Activated naive CD4-positive, alpha-beta T cell treated with anti-CD3 and anti-CD28 coated beads, Interleukin-2, amount 10 ng/mL, durations not matched to agents 7 days and 5 days (primary cell): ENCODE data around the gene ITPR3.

Experiments
- CTCF ChIA-PET: fragments of 350-600 bp; sonication (Branson Sonifier 250); formaldehyde crosslinking; loops from one replicate; lab custom pipeline; 2021; ENCODE audit warnings: antibody characterized with exemption; lab: Charles Lee
- DNase-seq: peaks from one replicate; pipeline ENCODE4 v3.0.0-alpha.2; 2020
- H3K27ac Mint-ChIP-seq: one replicate; pipeline ENCODE4 v1.8.0; 2021; ENCODE audit warnings: mild to moderate bottlenecking, moderate library complexity, mixed read lengths
- H3K27me3 Mint-ChIP-seq: one replicate; pipeline ENCODE4 v1.8.0; 2021; ENCODE audit warnings: mild to moderate bottlenecking, mixed read lengths
- H3K36me3 Mint-ChIP-seq: one replicate; pipeline ENCODE4 v1.8.0; 2021; ENCODE audit warnings: mixed read lengths
- H3K4me1 Mint-ChIP-seq: one replicate; pipeline ENCODE4 v1.8.0; 2021; ENCODE audit warnings: mixed read lengths
- H3K4me3 Mint-ChIP-seq: one replicate; pipeline ENCODE4 v1.8.0; 2021; ENCODE audit warnings: mild to moderate bottlenecking, moderate library complexity, mixed read lengths
- H3K9me3 Mint-ChIP-seq: one replicate; pipeline ENCODE4 v1.8.0; 2021; ENCODE audit warnings: mixed read lengths

ITPR3 gene

DNA sequence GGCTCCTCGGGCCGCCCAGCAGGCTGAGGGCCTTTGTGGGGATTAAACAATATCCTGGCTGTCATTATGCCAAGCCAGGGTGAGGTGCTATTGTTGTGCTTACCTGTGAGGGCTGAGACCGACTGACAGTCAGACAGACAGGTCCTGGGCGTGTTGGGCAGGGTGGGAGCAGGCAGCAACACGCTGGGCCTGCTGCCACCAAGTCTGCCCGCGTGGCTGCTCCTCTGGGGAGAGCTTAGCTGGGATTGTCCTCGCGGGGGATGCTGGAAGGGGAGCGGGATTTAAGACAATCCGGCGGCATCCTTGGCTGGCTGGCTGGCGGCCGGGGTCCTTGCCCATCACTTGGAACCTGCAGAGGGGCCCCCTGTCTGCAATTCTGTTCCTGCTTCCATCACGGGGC, 20.0 kb downstream of the ITPR3 start:
- no peak for DNase-seq
- H3K27ac Mint-ChIP-seq = no peak overlapping the region
- no peaks in the 10 kb centered on the region for H3K27me3 Mint-ChIP-seq
- CTCF ChIA-PET = no interaction called here
- peaks cover 15% of the 10 kb centered on the region for H3K36me3 Mint-ChIP-seq
- H3K9me3 Mint-ChIP-seq = no peaks in the 10 kb centered on the region
- H3K4me3 Mint-ChIP-seq = no peak overlapping the region
- peaks cover 30% of the 10 kb centered on the region for H3K4me1 Mint-ChIP-seq

DNA sequence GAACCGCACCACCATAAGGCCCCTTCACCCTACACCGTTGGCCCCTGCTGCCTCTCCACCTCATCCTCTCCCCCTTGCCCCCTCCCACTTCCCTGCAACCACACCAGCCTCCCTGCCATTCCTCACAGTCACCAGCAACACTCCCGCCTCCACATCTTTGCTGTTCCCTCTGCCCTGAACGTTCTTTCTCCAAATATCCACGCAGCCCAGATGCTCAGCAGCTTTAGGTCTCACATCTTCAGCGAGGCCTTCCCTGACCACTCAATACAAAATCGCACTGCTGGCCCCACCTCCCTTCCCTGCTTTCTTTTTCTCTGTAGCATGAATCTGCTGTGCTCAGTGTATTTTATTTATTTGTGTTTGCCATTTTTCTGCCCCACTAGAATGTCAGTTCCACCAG, 20.5 kb downstream of the ITPR3 start:
- Mint-ChIP-seq H3K27me3 (no peaks in the 10 kb centered on the region), H3K27ac (no peak overlapping the region), H3K4me1 (peaks cover 29% of the 10 kb centered on the region), H3K4me3 (no peak overlapping the region), H3K36me3 (peaks cover 16% of the 10 kb centered on the region), H3K9me3 (no peaks in the 10 kb centered on the region)
- CTCF ChIA-PET = no interaction called here
- DNase-seq = no peak

DNA sequence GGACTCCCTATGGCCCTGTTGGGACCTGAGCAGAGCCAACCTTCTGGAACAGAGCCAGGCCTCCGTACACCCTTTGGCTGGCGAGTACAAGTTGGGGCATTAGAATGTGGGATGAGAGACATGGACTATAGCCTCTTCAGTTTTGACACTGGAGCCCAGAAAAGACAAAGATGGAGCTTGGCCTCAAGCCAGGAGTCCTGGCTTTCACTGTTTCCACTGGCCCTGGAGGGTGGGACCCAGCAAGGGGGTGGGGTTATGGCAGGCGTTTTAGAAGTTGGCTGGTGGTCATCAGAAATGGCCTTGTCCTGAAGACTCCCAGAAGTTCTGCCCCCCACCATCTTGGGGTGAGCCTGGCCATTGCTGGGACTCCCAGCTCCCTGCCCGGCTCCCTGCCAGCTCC, 21.8 kb downstream of the ITPR3 start:
- H3K36me3 Mint-ChIP-seq = peaks cover 24% of the 10 kb centered on the region
- no peaks in the 10 kb centered on the region for H3K27me3 Mint-ChIP-seq
- no peak for DNase-seq
- H3K4me1 Mint-ChIP-seq = peaks cover 25% of the 10 kb centered on the region
- H3K4me3 Mint-ChIP-seq = no peak overlapping the region
- H3K27ac Mint-ChIP-seq = no peak overlapping the region
- H3K9me3 Mint-ChIP-seq = no peaks in the 10 kb centered on the region
- CTCF ChIA-PET = interaction anchor here (1.3 kb wide), 1 partner anchor 10 kb away, joined by 3 read pairs; no protein-coding TSS in a partner anchor

DNA sequence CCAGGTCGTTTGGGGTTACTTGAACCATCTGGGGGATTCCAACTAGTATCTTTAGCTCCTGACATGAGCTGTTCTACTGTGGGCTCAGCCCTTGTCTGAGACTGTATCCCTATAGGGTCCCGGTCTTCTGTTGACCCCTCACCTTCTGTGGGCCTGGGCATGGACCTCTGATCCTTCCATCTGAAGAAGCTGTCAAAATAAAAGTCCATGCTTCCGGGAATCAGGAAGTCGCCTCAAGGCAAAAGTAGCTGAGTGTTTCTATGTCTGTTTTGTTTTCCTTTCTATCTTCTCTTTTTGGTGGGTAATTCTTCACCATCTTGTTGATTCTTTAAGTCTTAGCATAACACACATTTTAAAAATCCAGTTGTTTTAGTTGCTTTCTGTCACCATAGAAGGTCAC, 30.3 kb downstream of the ITPR3 start:
- H3K4me3 Mint-ChIP-seq = no peak overlapping the region
- DNase-seq = no peak
- peaks cover 23% of the 10 kb centered on the region for H3K36me3 Mint-ChIP-seq
- peaks cover 11% of the 10 kb centered on the region for H3K4me1 Mint-ChIP-seq
- no peaks in the 10 kb centered on the region for H3K9me3 Mint-ChIP-seq
- H3K27me3 Mint-ChIP-seq = no peaks in the 10 kb centered on the region
- no peak overlapping the region for H3K27ac Mint-ChIP-seq
- CTCF ChIA-PET = interaction anchor here (1.4 kb wide), 1 partner anchor 49 kb away, joined by 4 read pairs; no protein-coding TSS in a partner anchor

DNA sequence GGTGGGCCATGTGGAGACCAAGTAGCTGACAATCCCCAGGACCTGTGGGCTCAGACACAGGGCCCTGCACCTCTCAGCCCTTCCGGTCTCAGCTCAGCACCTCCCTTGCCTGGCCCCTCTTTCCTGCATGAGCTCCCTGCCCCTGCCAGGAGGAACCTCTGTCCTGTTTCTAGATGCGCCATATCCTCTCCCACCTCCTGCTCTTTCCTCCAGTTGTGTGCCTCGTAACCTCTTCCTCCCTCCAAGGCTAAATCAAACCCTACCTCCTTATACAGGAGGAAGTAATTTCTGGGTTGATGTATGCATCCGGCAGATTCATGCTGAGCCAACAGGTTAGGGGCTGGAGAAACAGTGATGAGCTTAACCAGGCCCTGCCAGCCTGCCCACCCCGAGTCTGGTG, 30.9 kb downstream of the ITPR3 start:
- CTCF ChIA-PET = interaction anchor here (0.6 to 1.4 kb wide), 2 partner anchors 49 to 51 kb away, joined by 3 to 4 read pairs; no protein-coding TSS in a partner anchor
- Mint-ChIP-seq H3K9me3 (no peaks in the 10 kb centered on the region), H3K27me3 (no peaks in the 10 kb centered on the region), H3K4me3 (no peak overlapping the region), H3K27ac (no peak overlapping the region), H3K4me1 (peaks cover 9% of the 10 kb centered on the region), H3K36me3 (peaks cover 21% of the 10 kb centered on the region)
- no peak for DNase-seq

DNA sequence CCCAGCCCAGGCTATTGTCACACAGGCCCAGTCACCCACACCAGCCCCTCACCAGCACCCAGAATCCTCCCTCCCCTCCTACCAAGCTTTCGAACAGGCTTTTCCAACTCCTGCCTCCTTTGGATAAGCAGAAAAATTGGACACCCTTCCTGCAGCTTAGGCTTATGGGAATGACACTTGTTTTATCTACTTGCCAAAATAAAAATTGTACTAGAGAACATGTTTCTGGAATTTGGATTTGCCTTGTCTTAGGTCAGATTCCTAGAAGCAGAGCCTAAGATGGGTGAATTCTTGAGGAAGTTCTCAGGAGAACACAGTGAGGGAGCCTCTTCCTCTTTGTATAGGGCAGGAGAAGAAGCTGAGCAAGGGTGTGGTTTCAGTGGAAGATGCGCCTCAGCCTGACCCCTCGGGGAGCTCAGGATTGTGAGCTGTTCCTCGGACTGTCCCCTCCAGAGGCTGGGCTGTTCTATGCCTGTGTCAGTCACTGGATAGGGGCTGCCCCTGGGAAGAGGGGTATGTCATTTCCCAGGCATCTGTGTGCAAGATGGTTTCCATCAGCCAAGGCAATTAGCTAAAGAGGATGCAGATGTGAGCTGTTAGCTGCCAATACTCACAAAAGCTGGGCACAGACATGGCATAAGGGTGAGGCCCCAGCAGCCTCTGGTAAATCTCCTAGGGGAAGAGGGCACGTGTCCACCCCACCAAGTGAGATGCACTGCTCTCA, 33.9 kb downstream of the ITPR3 start:
- no peak for DNase-seq

DNA sequence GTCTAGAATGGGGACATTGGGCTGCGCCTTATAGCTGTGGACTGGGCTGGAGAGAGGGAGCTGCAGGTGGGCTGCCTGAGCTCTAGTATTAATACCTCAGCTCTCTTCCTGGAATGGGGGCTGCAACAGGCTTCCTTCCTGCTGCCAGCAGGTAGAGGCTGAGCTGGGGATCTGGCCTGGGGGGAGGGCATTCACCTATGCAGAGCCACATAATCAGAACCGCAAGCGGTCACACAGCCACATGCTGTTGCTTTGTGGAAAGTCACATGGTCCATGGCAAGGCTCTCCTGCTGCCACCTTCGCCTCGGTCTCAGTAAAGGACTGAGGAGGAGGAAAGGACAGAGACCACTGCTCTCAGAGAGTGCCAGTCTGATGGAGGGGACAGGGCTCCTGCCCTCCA, 35.7 kb downstream of the ITPR3 start:
- Mint-ChIP-seq H3K9me3 (no peaks in the 10 kb centered on the region), H3K27ac (no peak overlapping the region), H3K4me3 (no peak overlapping the region), H3K27me3 (no peaks in the 10 kb centered on the region), H3K36me3 (peaks cover 21% of the 10 kb centered on the region), H3K4me1 (no peaks in the 10 kb centered on the region)
- CTCF ChIA-PET = no interaction called here
- DNase-seq = no peak

More for the DNA sequence above, 33.9 kb downstream of the ITPR3 start:
- Mint-ChIP-seq H3K4me3 (no peak overlapping the region), H3K4me1 (peaks cover 2% of the 10 kb centered on the region), H3K27ac (no peak overlapping the region), H3K9me3 (no peaks in the 10 kb centered on the region), H3K27me3 (no peaks in the 10 kb centered on the region), H3K36me3 (peaks cover 18% of the 10 kb centered on the region)
- CTCF ChIA-PET = interaction anchor here (0.9 to 1.0 kb wide), 2 partner anchors 46 to 57 kb away, joined by 3 to 4 read pairs; partner anchors contain the start of gene UQCC2

DNA sequence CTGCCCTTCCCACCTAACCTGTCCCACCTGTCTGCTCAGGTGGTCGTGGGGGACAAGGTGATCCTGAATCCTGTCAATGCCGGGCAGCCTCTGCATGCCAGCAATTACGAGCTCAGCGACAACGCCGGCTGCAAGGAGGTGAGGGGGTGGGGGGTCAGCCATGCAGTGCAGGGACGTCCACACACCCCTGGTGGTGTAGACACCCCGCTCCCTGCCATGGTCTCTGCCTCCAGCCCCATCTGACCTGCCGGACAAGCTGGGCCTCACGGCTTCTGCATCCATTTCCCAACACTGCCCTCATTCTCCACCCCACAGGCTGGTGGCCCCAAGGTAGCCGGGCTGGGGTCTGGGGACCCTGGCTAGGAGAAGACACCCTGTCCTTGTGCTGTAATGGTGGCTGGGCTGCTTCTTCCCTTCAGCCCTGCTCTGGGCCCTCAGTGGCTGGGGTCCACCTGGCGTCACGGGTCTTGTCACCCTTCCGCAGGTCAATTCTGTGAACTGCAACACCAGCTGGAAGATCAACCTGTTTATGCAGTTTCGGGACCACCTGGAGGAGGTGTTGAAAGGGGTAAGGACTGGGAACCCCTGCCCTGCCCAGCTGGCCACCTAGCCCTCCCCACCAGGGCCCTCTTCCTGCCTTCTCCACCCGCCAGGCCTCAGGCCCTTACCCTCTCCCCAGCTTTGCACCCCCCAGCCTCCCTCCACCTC, 38.0 kb downstream of the ITPR3 start:
- Mint-ChIP-seq H3K4me3 (no peak overlapping the region), H3K36me3 (peaks cover 32% of the 10 kb centered on the region), H3K4me1 (no peaks in the 10 kb centered on the region), H3K27ac (no peak overlapping the region), H3K27me3 (no peaks in the 10 kb centered on the region), H3K9me3 (no peaks in the 10 kb centered on the region)
- no peak for DNase-seq
- CTCF ChIA-PET = interaction anchor here (1.1 kb wide), 1 partner anchor 52 kb away, joined by 3 read pairs; no protein-coding TSS in a partner anchor

DNA sequence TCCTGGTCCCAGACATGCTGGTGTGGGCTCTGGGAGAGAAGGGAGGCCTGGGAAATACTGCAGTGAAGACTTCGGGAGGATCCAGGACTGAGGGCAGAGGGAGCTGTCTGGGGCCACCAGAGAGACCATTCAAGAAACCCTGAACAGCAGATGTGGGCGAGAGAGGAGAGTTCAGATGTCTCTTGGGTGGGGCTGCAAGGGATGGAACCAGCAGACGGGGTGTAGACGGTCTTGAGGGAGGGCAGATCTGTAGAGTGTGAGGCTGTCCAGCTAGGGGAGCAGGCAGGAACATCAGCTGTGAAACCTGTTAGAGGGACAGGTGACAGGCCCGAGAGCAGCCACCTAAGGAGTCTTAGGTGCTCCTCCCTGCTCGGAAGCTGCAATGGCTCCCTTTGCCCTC, 38.9 kb downstream of the ITPR3 start:
- no peaks in the 10 kb centered on the region for H3K27me3 Mint-ChIP-seq
- no peak for DNase-seq
- no peak overlapping the region for H3K27ac Mint-ChIP-seq
- H3K36me3 Mint-ChIP-seq = peaks cover 37% of the 10 kb centered on the region
- CTCF ChIA-PET = interaction anchor here (1.1 kb wide), 1 partner anchor 52 kb away, joined by 3 read pairs; no protein-coding TSS in a partner anchor
- H3K9me3 Mint-ChIP-seq = no peaks in the 10 kb centered on the region
- no peak overlapping the region for H3K4me3 Mint-ChIP-seq
- no peaks in the 10 kb centered on the region for H3K4me1 Mint-ChIP-seq

DNA sequence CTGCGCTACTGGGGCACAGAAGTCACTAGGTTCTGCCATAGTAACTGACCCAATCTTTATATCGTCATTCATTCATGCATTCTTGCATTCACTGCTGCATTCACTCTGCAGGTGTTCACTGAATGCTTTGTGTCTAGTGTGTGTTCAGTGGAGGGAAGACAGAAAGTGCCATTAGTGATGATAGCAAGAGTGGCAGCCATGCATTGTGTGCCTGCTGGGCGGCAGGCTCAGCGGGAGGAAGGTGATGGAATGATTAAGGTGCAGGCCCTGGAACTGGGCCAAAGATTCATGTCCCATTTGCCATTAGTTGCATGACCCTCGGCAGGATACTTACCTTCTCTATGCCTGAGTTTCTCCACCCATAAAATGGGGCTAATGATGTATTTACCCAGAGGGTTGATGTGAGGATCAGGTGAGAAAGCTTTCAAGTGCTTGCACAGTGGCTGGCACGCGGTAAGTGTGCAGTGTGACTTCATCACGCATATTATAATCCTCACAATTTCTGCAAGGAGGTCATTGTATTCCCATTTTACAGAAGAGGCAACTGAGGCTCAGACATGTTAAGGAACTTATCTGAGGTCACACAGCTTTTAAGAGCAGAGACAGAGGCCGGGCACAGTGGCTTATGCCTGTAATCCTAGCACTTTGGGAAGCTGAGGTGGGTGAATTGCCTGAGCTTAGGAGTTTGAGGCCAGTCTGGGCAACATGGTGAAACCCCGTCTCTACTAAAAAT, 40.1 kb downstream of the ITPR3 start:
- CTCF ChIA-PET = interaction anchor here (0.7 to 0.9 kb wide), 2 partner anchors 10 to 71 kb away, joined by 3 to 4 read pairs; no protein-coding TSS in a partner anchor
- no peak for DNase-seq
- H3K4me3 Mint-ChIP-seq = no peak overlapping the region
- peaks cover 40% of the 10 kb centered on the region for H3K36me3 Mint-ChIP-seq
- H3K27ac Mint-ChIP-seq = no peak overlapping the region
- H3K27me3 Mint-ChIP-seq = no peaks in the 10 kb centered on the region
- no peaks in the 10 kb centered on the region for H3K4me1 Mint-ChIP-seq
- H3K9me3 Mint-ChIP-seq = no peaks in the 10 kb centered on the region

DNA sequence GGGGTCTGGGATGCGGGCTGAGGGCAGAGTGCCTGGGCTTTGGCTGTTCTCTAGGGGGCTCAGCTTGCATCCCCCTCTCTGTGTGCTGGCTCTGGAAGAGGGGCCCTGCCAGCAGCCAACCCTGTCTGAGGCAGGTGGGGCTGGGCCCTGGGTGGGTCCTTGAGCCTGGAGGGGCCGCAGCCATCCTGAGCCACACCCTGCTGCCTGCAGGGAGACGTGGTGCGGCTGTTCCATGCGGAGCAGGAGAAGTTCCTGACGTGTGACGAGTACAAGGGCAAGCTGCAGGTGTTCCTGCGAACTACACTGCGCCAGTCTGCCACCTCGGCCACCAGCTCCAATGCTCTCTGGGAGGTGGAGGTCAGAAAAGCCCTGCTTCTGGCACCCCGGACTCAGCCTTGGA, 41.2 kb downstream of the ITPR3 start:
- CTCF ChIA-PET = interaction anchor here (0.9 kb wide), 1 partner anchor 72 kb away, joined by 3 read pairs; no protein-coding TSS in a partner anchor
- H3K36me3 Mint-ChIP-seq = peaks cover 38% of the 10 kb centered on the region
- no peaks in the 10 kb centered on the region for H3K27me3 Mint-ChIP-seq
- no peak for DNase-seq
- H3K27ac Mint-ChIP-seq = no peak overlapping the region
- H3K4me1 Mint-ChIP-seq = no peaks in the 10 kb centered on the region
- H3K9me3 Mint-ChIP-seq = no peaks in the 10 kb centered on the region
- no peak overlapping the region for H3K4me3 Mint-ChIP-seq

DNA sequence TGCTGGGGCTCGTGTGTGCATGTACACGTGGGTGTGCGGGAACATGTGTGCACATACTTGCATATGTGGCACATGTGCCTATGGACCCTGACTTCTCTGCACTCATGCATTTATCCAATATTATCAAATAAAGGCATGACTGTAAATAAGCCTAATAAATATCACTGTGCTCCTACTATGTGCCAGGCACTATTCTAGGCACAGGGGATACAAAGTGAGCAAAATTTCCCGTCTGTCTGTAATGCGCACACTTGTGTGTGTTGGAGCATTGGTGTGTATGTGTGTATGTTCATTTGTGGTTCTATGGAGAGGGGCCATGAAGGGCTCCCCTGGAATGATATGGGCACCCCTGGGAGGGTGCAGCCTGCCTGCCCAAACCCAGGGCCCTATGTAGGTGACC, 41.9 kb downstream of the ITPR3 start:
- CTCF ChIA-PET = no interaction called here
- Mint-ChIP-seq H3K27ac (no peak overlapping the region), H3K27me3 (no peaks in the 10 kb centered on the region), H3K4me1 (peaks cover 2% of the 10 kb centered on the region), H3K9me3 (no peaks in the 10 kb centered on the region), H3K4me3 (no peak overlapping the region), H3K36me3 (peaks cover 38% of the 10 kb centered on the region)
- DNase-seq = no peak

DNA sequence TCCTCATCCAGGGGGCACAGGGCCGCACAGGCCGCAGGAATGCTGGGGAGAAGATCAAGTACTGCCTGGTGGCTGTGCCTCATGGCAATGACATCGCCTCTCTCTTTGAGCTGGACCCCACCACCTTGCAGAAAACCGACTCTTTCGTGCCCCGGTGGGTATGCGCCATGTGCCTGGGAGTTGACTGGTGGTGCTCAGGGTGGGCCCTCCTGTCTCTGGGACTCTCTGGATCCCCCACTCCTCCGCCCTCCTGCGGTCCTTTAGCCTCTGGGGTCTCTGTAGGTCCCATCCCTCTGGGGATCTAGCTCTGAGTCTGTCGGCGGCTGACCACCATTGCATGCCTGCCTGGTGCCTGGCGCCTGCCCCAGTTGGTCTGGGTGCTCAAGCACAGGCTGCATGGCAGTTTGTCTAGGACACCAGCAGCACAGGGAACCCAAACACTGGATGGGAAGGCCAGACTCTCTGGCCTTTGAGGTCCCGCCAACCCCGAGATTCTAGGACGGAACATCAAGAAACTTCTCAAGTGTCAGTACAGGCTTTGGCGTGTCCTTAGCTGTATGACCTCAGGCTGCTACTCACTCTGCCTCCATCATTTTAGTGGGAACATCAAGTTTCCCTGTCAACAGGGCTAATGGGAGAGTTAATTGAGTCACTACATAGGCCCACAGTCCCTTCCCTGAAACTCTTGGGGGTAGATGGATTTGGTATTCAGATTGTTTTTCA, 42.8 kb downstream of the ITPR3 start:
- Mint-ChIP-seq H3K4me1 (peaks cover 11% of the 10 kb centered on the region), H3K27me3 (no peaks in the 10 kb centered on the region), H3K9me3 (no peaks in the 10 kb centered on the region), H3K27ac (peak overlapping the region; percentile 7), H3K36me3 (peaks cover 44% of the 10 kb centered on the region), H3K4me3 (no peak overlapping the region)
- CTCF ChIA-PET = no interaction called here
- DNase-seq = no peak
